Stimulated activated CD8-positive, alpha-beta memory T cell treated with anti-CD3 and anti-CD28 coated beads, Interleukin-15, amount 100 ng/mL, for 24 hours (primary cell): ENCODE measurements around the gene STX1B.

Experiments
- DNase-seq: peaks from one replicate; pipeline ENCODE4 v3.0.0-alpha.2; 2020; ENCODE audit warnings: low read depth

STX1B gene

GRCh38 chr16:30996324-30996984 lies 14.0 kb downstream of the STX1B start:
- DNase-seq: no peak

GRCh38 chr16:30995927-30996323 lies 14.5 kb downstream of the STX1B start:
- no peak for DNase-seq

GRCh38 chr16:30992931-30993816 lies 17.3 kb downstream of the STX1B start:
- DNase-seq: no peak

GRCh38 chr16:30992276-30992780 lies 18.1 kb downstream of the STX1B start:
- DNase-seq: no peak

GRCh38 chr16:30991052-30991451 lies 19.4 kb downstream of the STX1B start:
- DNase-seq: no peak

- no peak for DNase-seq
Observed at GRCh38 chr16:30990105-30990504, 20.3 kb downstream of the STX1B start.

GRCh38 chr16:30989469-30990047 lies 20.9 kb downstream of the STX1B start:
- DNase-seq: no peak

- DNase-seq: no peak
Observed at GRCh38 chr16:30987581-30988190, 22.8 kb downstream of the STX1B start.

- no peak for DNase-seq
Observed at GRCh38 chr16:30986129-30986991, 24.1 kb downstream of the STX1B start.

GRCh38 chr16:30985401-30986128 lies 24.9 kb downstream of the STX1B start:
- DNase-seq: no peak

- peak; percentile 83 for DNase-seq
Observed at GRCh38 chr16:30984669-30985400, 25.6 kb downstream of the STX1B start, which contains the start of gene HSD3B7. Gene HSD3B7 (plus strand): TSS chr16:30985207. CDS start chr16:30985659, 452 bp downstream.

- DNase-seq: no peak
Observed at GRCh38 chr16:30983898-30984610, 26.4 kb downstream of the STX1B start.

GRCh38 chr16:30983289-30983889 lies 27.0 kb downstream of the STX1B start:
- DNase-seq: no peak

GRCh38 chr16:30982548-30983288 lies 27.7 kb downstream of the STX1B start:
- no peak for DNase-seq

GRCh38 chr16:30980959-30981358 lies 29.5 kb downstream of the STX1B start:
- no peak for DNase-seq

GRCh38 chr16:30980434-30980833 lies 30.0 kb downstream of the STX1B start:
- DNase-seq: no peak

- no peak for DNase-seq
Observed at GRCh38 chr16:30980023-30980371, 30.4 kb downstream of the STX1B start.
